GM23338 (cell line): ENCODE data around the gene PFKP. TPM values are rescaled to one million over a fixed set of nuclear protein-coding genes. Genes with fewer than 3 reads are reported as not detected.

Source experiments
- ATAC-seq: fragments of 200-7000 bp; cut with Tn5 transposase; 3 replicates; pipeline ENCODE4 v1.9.1; 2020
- DNase-seq: peaks from one replicate; pipeline ENCODE4 v3.0.0-alpha.2; 2015; ENCODE audit warnings: low spot score
- H2AFZ ChIP-seq: fragments of 200-600 bp; sonication (generic); 2 replicates; pipeline ENCODE4 v1.8.0; 2016; ENCODE audit warnings: antibody characterized with exemption, mild to moderate bottlenecking, moderate library complexity
- H3F3A ChIP-seq: fragments of 200-600 bp; sonication (generic); replicated peaks from 2 replicates; pipeline ENCODE4 v1.8.0; 2017; ENCODE audit warnings: antibody characterized with exemption, mixed run types, low read depth
- H3K27ac ChIP-seq: fragments of 200-600 bp; sonication (generic); 2 replicates; pipeline ENCODE4 v1.6.1; 2016; ENCODE audit warnings: low read depth
- H3K27me3 ChIP-seq: fragments of 200-600 bp; sonication (generic); 2 replicates; pipeline ENCODE4 v1.8.0; 2016; ENCODE audit warnings: mild to moderate bottlenecking, mixed run types, moderate library complexity; ENCODE audit not compliant: insufficient read depth
- H3K36me3 ChIP-seq: fragments of 200-600 bp; sonication (generic); 2 replicates; pipeline ENCODE4 v1.8.0; 2016; ENCODE audit warnings: mild to moderate bottlenecking; ENCODE audit not compliant: insufficient read depth
- H3K4me1 ChIP-seq: fragments of 200-600 bp; sonication (generic); 2 replicates; pipeline ENCODE4 v1.8.0; 2016; ENCODE audit warnings: mild to moderate bottlenecking, moderate library complexity; ENCODE audit not compliant: insufficient read depth
- H3K4me2 ChIP-seq: fragments of 200-600 bp; sonication (generic); 2 replicates; pipeline ENCODE4 v1.7.1; 2017; ENCODE audit warnings: mixed run types
- H3K4me3 ChIP-seq: fragments of 200-600 bp; sonication (generic); 2 replicates; pipeline ENCODE4 v1.6.1; 2016; ENCODE audit warnings: mixed run types
- H3K79me2 ChIP-seq: fragments of 200-600 bp; sonication (generic); replicated peaks from 2 replicates; pipeline ENCODE4 v1.8.0; 2017; ENCODE audit warnings: mild to moderate bottlenecking; ENCODE audit not compliant: insufficient read depth
- H3K9me2 ChIP-seq: fragments of 200-600 bp; sonication (generic); 2 replicates; pipeline ENCODE4 v1.8.0; 2017; ENCODE audit not compliant: insufficient read depth
- H4K20me1 ChIP-seq: fragments of 200-600 bp; sonication (generic); replicated peaks from 2 replicates; pipeline ENCODE4 v1.8.0; 2017; ENCODE audit warnings: mild to moderate bottlenecking; ENCODE audit not compliant: insufficient read depth
- H3K27ac Mint-ChIP-seq: 2 replicates; pipeline ENCODE4 v1.8.0; 2020; ENCODE audit warnings: inconsistent platforms, mild to moderate bottlenecking, moderate library complexity, mixed read lengths
- H3K27me3 Mint-ChIP-seq: 3 replicates; pipeline ENCODE4 v1.8.0; 2022; ENCODE audit warnings: low read depth, mild to moderate bottlenecking, moderate library complexity, mixed read lengths, inconsistent platforms; ENCODE audit not compliant: insufficient read depth, poor library complexity
- H3K36me3 Mint-ChIP-seq: 3 replicates; pipeline ENCODE4 v1.8.0; 2021; ENCODE audit warnings: low read depth, mild to moderate bottlenecking, inconsistent platforms, moderate library complexity, mixed read lengths
- H3K4me1 Mint-ChIP-seq: 3 replicates; pipeline ENCODE4 v1.8.0; 2020; ENCODE audit warnings: mild to moderate bottlenecking, inconsistent platforms, mixed read lengths
- H3K4me3 Mint-ChIP-seq: 3 replicates; pipeline ENCODE4 v1.8.0; 2021; ENCODE audit warnings: moderate library complexity, mild to moderate bottlenecking, inconsistent platforms, mixed read lengths
- H3K9me3 Mint-ChIP-seq: 3 replicates; pipeline ENCODE4 v1.8.0; 2020; ENCODE audit warnings: moderate library complexity, mild to moderate bottlenecking, inconsistent platforms, mixed read lengths
- ETS1 ChIP-seq: IDR thresholded peaks from 2 replicates; pipeline ENCODE4 v1.6.1; 2016; ENCODE audit warnings: antibody characterized with exemption
- EZH2 ChIP-seq: fragments of 200-600 bp; sonication (generic); IDR thresholded peaks from one replicate; pipeline ENCODE4 v1.8.0; 2017; ENCODE audit warnings: antibody characterized with exemption, mild to moderate bottlenecking, low read depth; ENCODE audit not compliant: unreplicated experiment
- EZH2phosphoT487 ChIP-seq: fragments of 200-600 bp; sonication (generic); IDR thresholded peaks from one replicate; pipeline ENCODE4 v1.8.1; 2018; ENCODE audit warnings: antibody characterized with exemption; ENCODE audit not compliant: unreplicated experiment
- NANOG ChIP-seq: IDR thresholded peaks from 2 replicates; pipeline ENCODE4 v1.6.1; 2016; ENCODE audit warnings: antibody characterized with exemption, borderline replicate concordance
- POLR2AphosphoS5 ChIP-seq: IDR thresholded peaks from 2 replicates; pipeline ENCODE4 v1.6.1; 2016; ENCODE audit warnings: antibody characterized with exemption, low read depth
- STAT1 ChIP-seq: IDR thresholded peaks from one replicate; pipeline ENCODE4 v1.6.1; 2016; ENCODE audit warnings: antibody characterized with exemption; ENCODE audit not compliant: unreplicated experiment
- ZNF331 ChIP-seq: fragments of 250-450 bp; sonication (Bioruptor Pico); IDR thresholded peaks from 2 replicates; pipeline ENCODE4 v1.5.0; 2020; ENCODE audit warnings: low read depth, mild to moderate bottlenecking, moderate library complexity
- polyA plus RNA-seq: library from polyadenylated mRNA; unstranded; fragments of >200 nt; fragmentation: Nextera tagmentation; extraction: Ambion mirVana; gene quantifications from 2 replicates; pipeline ENCODE4 v1.2.1, GENCODE V29; 2016
- total RNA-seq: library from RNA; depleted of rRNA; stranded (reverse); fragments of >200 nt; shearing (Covaris generic); gene quantifications from 2 replicates; pipeline ENCODE4 v1.2.3, GENCODE V29; 2014
- TF ChIP-seq, protein P1 (sequence below): IDR thresholded peaks from one replicate; pipeline ENCODE4 v1.6.1; 2018; ENCODE audit warnings: antibody characterized with exemption; ENCODE audit not compliant: unreplicated experiment

The PFKP gene
- total and polyA plus RNA-seq, 2 experiments from 2014 or later: 56.3 to 120 TPM

DNA sequence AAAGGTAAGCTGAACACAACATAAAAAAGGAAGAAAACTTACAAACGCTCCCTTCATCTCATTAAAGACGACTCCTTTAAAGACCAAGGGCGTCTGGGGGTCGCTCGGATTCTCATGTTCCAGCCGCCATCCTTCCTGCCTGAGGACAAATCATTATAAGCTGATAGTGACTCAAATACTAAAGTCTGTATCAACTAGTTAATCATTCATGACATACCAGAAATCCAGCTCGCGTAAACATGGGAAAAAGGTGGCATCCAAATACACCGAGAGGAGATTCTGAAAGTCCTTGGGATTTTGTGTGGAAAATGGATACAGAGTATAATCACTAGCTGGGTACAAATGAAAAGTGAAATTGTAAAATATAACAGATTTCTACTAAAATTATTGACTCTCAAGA, 97.8 kb downstream of the PFKP start (continued):
- TF ChIP-seq, protein P1, sequence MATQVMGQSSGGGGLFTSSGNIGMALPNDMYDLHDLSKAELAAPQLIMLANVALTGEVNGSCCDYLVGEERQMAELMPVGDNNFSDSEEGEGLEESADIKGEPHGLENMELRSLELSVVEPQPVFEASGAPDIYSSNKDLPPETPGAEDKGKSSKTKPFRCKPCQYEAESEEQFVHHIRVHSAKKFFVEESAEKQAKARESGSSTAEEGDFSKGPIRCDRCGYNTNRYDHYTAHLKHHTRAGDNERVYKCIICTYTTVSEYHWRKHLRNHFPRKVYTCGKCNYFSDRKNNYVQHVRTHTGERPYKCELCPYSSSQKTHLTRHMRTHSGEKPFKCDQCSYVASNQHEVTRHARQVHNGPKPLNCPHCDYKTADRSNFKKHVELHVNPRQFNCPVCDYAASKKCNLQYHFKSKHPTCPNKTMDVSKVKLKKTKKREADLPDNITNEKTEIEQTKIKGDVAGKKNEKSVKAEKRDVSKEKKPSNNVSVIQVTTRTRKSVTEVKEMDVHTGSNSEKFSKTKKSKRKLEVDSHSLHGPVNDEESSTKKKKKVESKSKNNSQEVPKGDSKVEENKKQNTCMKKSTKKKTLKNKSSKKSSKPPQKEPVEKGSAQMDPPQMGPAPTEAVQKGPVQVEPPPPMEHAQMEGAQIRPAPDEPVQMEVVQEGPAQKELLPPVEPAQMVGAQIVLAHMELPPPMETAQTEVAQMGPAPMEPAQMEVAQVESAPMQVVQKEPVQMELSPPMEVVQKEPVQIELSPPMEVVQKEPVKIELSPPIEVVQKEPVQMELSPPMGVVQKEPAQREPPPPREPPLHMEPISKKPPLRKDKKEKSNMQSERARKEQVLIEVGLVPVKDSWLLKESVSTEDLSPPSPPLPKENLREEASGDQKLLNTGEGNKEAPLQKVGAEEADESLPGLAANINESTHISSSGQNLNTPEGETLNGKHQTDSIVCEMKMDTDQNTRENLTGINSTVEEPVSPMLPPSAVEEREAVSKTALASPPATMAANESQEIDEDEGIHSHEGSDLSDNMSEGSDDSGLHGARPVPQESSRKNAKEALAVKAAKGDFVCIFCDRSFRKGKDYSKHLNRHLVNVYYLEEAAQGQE: no peak
- TF ChIP-seq NANOG: no peak
- no peak for TF ChIP-seq POLR2AphosphoS5
- no peak for TF ChIP-seq EZH2phosphoT487

DNA sequence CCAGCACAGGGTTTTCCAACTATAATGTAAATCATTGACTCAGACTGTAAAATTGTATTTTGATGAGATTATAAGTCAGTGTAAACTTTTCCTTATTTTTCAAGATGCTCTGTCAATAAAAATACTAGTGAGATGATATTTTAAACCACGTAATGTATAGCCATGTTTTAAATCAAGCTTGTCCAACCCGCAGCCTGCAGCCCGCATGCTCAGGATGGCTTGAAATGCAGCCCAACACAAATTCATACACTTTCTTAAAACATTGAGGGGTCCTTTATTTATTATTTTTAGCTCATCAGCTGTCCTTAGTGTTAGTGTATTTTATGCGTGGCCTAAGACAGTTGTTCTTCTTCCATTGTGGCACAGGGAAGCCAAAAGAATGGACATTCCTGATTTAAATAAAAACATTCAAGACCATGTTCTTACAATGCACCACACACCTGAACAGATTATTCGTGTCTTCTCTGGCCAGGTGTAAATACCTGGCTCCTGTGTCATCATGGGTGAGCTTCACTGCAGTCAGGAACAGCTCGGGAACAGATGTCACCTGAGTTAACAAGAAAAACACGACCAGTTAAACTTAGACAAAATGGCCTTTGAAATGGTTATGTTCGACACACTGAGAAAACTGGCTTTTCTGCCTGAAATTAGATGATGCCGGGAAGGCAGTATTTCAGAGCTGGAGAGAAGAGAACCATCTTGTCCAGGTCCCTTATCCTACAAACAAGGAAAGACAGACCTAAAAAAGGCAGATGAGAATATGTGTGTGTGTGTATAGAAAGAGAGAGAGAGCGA, 99.3 kb downstream of the PFKP start:
- H3K79me2 ChIP-seq: peaks cover 3% of the 10 kb centered on the region; the same call in 1 of the 2 replicates
- no peak for ATAC-seq
- H4K20me1 ChIP-seq: no peaks in the 10 kb centered on the region; the same call in none of the 2 replicates
- Mint-ChIP-seq H3K4me3 (no peak overlapping the region), H3K4me1 (no peaks in the 10 kb centered on the region), H3K27me3 (peaks cover 5% of the 10 kb centered on the region), H3K27ac (no peak overlapping the region), H3K36me3 (peaks cover 40% of the 10 kb centered on the region; the same call in 2 of the 3 replicates), H3K9me3 (no peaks in the 10 kb centered on the region)
- no peaks in the 10 kb centered on the region for H3F3A ChIP-seq
- no peak overlapping the region for H3K4me3 ChIP-seq
- no peaks in the 10 kb centered on the region for H3K27me3 ChIP-seq
- DNase-seq: no peak
- no peak overlapping the region for H3K27ac ChIP-seq
- no peaks in the 10 kb centered on the region for H3K4me1 ChIP-seq
- TF ChIP-seq ZNF331 (CRISPR knock-in tag): no peak
- no peak for TF ChIP-seq ETS1
- no peak for TF ChIP-seq STAT1
- TF ChIP-seq EZH2: no peak
- no peak for TF ChIP-seq NANOG
- H2AFZ ChIP-seq: no peak overlapping the region
- no peaks in the 10 kb centered on the region for H3K9me2 ChIP-seq
- H3K36me3 ChIP-seq: peaks cover 10% of the 10 kb centered on the region; the same call in 1 of the 2 replicates
- H3K4me2 ChIP-seq: no peak overlapping the region
